GM18861 (cell line): Measurements from ENCODE around the gene CA12.

ENCODE experiments used
- ATAC-seq: cut with Tn5 transposase; IDR thresholded peaks from one replicate; pipeline ENCODE4 v1.9.1; 2021; ENCODE audit not compliant: unreplicated experiment

The CA12 gene

DNA sequence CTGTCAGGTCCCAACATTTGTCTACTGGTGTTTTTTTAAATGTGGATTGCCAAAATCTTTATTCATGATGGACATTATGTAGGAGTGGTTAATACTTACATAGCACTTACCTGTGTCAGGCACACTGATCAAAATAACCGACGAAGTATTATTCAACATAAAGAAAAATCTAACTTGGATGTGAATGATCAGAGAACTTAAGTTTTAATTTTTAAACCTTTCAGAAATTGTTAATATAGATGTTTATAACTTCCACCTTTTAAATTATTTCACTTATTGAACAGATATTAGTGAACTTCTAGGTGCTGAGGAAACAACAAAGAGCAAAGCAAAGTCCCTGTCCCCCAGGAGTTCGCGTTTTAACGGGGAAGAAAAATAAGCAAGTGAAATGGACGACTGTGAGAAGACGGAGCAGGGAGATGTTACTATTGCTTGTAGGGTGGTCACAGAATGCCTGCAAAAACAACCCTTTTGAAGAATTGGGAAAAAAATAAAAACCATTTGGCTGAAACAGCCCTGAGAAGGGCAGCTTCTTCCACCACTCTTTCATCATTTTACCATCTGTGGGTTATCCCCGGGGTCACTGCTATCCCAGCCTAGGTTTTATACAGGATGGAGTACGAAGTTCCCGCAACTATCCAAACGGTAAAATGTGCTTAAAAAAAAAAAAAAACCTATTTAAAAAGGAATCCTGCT, 105.2 kb downstream of the CA12 start:
- no peak for ATAC-seq

DNA sequence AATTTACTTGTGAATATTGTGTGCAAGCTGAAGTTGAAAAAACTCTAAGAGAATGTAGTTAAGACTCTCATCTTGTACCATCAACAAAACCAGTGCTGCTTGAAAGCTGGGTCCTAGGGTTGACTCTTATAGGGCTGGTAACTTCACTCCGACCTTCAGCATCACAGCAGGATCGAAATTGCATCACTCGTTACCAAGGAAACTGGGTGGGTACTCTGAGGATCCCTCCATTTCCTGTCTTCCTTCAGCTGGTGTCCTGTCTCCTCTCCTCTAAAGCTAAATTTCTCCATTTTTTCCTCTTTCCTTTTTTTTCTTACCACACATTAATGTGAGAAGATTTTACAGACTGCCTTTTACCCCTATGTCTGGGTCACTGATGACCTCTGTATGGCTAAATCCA, 107.2 kb downstream of the CA12 start:
- ATAC-seq = no peak
